UCSD-AML1 (cell line): Measurements from ENCODE around the gene GID8.
A peak's percentile ranks its signal among the peaks of the same experiment; 100 is the strongest.

Experiments used
- DNase-seq: peaks from one replicate; lab custom pipeline; 2025; ENCODE audit not compliant: unreplicated experiment; lab: John Stamatoyannopoulos, UW

Gene GID8

DNA sequence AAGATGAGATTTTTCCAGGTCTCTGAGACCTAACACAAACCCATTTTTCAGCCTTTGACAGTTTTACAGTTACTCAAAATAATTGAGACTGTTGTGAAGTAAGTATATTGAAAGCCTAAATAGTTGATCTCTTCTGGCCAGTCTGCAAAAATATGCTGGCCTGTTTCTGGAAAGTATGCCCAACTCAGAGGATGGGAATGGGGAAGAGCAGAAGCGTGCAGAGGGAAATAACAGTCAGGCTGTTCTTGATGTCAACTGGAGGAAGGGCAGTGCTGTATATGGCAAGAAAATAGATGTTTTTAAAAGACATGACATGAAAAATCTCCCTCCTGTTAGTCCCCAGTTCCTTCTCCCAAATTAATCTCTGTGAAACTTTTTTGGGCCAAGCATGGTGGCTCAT, 3.8 kb downstream of the GID8 start:
- no peak for DNase-seq

DNA sequence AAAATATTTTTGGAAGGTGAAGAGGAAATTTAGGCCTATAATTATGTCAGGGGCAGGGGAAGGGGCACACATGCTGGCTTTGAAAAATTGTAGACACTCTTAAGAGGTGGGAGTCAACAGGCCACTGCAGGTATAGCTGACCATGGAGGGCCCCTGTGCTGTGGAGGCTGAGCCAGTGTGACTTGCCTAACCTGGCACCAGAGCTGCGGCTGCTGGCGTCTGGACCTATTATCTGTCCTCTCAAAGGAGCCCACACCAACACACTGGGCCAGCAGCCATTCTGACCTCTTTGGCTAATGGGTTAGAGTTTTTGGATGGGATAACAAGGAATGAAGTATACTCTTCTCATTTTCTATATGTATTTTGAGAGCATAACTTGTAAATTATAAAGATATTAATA, 4.5 kb downstream of the GID8 start:
- DNase-seq: no peak

DNA sequence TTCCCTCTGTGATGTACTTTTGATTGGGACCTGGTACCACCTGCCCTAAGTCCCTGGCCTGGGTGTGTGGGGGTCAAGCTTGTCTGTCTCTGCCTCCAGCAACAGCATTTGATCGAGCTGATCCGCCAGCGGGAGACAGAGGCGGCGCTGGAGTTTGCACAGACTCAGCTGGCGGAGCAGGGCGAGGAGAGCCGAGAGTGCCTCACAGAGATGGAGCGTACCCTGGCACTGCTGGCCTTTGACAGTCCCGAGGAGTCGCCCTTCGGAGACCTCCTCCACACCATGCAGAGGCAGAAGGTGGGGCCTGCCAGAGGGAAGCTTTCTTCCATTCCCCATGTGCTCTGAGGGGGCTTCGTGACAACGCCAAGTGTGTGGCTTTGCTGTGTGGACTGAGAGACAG, 5.4 kb downstream of the GID8 start:
- DNase-seq: no peak

DNA sequence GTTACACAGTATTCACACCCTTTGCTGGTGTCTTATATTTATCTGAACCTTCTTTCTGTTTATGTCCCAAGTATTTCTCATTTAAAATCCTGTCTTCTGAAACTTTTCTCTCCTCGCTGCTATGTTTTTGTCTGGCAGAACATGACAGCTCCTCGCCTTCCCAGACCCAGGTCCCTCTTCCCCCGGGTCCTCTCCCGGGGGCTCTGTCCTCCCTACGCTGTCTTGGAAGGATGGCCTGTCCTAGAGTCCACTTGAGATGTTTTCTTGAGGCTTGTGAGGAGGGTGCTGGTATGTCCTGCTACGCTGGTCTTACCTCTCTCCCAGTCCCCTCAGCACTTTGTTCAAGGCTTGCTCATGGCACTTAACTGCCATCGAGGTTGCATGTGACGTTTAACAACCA, 6.2 kb downstream of the GID8 start:
- no peak for DNase-seq

- DNase-seq: no peak
Observed at GRCh38 chr20:62944746-62945145, 6.8 kb downstream of the GID8 start.

DNA sequence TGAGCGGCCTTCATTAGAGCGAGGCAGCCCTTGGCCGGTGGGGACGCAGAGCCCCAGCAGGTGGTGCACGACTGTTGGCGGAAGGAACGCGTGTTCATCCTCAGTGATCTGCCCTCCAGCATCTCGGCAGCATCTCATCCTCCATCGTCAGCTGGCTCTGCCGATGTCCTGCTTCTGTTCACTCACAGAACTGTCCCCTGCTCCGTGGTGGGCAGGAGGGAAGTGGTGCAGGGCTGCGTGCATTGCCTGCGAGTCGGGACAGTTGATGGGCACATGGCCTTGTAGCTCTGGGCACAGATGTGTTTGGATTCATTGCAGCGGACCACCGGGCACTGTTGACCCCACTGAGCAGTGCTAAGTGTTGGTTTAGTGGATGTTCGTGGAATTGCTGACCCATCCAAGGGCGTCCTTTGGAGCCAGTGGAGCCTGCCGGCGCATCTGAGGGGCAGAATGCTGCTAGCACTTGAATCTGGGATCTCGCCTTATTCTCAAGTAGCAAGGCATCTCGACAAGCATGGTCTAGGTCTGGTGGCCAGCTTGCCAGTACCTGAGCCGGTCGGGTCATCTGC, 7.9 kb downstream of the GID8 start:
- DNase-seq: no peak

DNA sequence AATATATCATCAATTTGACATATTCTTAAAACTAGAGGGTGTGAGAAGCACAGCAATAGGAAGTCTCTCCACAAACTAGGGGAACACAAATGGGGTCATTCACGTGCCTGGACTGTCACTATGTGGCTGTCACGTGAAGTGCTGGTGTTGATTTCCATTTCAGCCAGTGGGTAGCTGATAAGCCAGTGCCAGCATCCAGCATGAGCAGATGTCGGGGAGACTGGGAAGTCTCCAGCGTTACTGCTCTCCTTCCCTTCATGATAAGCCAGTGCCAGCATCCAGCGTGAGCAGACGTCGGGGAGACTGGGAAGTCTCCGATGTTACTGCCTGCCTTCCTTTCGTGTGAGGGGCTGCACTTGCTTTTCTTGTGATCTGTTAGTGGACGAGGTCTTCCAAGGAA, 9.0 kb downstream of the GID8 start:
- DNase-seq: no peak

DNA sequence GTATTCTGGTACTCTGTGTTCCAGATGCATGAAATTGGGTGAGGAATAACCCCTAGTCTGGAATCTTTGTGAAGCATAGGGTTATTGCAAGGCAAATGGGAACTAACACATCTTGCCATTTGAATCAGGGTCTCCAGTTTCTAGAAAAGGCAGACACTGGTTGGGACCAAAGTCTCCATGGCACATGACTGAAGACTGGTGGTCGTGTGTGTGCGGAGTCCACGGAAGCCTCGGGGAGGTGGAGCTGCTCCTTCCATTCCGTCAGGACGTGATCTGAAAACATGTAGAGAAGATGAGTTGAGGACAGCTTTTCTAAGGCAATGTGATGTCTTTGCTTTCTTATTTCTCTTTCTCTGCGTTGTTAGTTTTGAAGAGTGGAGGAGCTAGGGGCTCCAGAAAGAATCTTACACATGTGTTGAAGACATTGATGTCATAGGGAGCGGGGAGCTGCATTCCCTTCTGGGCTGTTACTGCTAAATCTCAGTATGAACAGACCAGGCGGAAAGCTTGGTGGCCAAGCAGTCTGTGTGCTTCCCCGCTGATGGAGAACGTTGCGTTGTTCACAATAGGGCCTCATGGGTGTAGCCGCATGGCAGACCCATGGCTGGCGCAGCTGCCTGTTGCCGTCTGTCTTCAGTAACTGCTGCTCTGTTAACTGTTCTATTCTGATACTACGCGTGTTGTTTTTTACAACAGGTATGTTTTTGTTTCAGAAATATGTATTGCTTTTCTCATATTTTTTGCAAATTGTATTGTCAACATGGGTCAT, 9.8 kb downstream of the GID8 start:
- DNase-seq: no peak

- no peak for DNase-seq
Observed at GRCh38 chr20:62949153-62949821, 11.3 kb downstream of the GID8 start.

DNA sequence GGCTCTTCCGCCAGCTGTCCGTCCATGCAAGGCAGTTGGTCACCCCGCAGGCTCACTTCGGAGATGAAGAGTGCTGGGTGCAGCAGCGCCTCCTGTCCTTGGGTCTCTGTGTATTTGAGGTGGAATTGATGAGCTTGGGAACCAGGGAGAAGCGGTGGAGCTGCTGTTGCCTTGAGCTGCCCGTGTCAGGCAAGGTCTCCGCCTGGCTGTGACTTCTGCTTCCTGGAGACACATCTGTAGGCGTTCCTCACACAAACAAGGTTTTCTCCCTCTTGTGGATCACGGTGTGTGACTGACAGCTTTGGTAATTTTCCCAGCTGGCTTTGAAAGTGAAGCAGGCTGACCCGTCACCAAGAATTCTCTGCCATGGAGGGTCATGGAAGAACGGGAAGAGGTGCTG, 12.0 kb downstream of the GID8 start:
- no peak for DNase-seq

GRCh38 chr20:62950741-62951140, 12.8 kb downstream of the GID8 start:
- DNase-seq: no peak

- no peak for DNase-seq
Observed at GRCh38 chr20:62951143-62951895, 13.4 kb downstream of the GID8 start.

DNA sequence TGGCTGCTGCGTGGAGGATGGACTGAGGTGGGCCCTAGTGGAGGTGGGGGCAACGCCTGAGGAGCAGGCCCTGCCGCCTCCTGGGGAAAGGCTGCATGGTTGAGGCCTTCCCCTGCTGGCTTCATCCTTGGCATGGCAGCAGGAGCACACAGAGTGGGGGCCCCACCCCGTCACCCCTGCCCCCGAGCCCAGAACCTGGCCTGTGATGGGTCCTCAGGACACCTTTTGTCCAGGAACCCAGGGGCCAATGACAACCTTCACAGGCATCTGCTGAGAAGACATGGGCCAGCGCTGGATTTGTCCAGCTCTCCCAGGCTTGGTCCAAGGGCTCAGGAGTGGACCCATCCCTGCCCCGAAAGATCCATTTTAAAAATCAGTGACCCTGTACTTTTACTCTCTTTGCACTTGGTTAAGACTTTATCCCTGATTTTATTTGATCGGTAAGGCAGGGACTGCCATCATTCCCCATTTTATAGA, 14.0 kb downstream of the GID8 start:
- DNase-seq: no peak

DNA sequence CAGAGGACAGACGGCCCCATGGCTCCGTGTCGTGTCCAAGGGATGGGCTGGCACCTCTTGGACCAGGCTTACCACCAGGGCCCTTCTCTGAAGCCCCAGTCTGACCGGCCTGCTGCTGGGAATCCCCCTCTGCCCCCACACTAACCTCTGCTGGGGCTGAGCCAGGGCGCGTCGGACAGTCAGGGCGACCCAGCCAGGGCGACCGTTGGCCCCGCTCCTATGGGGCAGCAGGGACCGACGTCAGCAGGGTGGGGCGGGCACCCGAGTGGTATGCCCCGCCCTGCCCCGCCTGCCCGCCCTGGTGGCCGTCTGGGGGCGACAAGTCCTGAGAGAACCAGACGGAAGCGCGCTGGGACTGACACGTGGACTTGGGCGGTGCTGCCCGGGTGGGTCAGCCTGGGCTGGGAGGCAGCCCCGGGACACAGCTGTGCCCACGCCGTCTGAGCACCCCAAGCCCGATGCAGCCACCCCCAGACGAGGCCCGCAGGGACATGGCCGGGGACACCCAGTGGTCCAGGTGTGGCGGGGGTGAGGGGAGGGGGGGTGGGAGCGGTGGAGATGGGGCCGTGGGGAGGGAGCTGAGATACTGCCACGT, 14.5 kb downstream of the GID8 start, which contains the start of gene SLC17A9:
TSS of gene SLC17A9 (plus strand) at position 337 of the 595 bp plus-strand sequence. CDS start at position 459, 122 bp downstream.
- peak; percentile 83 for DNase-seq

DNA sequence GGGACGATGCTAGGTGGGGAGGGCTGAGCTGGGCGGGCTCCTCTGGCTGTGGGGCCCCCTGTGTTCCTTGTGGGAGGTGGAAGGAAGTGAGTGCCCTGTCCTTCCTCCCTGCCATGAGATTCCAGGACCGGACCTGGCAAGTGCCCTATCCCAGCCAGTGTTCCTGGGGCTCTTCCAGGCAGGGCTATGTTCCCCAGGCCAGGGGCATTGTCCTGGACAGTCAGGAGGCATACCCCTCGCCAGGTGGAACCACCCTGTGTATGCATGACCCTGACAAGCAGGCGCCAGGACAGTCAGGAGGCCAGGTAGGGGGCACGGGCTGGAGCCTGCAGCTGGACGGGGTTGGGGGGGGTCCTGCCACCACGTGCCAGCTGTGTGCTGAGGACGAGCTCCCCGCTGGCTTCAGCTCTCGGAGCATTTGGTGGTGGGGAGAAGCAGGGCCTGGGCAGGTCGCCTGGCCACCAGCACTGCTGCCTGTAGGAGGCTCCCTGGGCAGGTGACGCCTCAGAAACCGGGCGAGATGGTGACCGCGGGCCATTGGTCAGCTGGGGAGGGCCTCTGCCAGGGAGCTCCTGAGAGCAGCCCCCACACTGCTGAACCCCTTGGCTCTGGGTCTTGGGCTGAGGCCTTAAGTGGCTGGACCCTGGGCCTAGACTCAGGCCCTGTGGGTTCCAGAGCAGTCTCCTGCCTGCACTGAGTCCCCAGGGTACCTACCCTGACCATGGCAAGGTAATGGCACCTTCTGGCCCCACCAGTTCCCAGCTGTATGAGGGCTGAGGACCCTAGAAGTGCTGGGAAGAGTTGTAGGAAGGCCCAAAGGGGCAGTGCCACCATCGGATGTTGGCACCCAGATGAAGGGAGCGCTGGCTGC, 15.3 kb downstream of the GID8 start:
- DNase-seq: no peak

DNA sequence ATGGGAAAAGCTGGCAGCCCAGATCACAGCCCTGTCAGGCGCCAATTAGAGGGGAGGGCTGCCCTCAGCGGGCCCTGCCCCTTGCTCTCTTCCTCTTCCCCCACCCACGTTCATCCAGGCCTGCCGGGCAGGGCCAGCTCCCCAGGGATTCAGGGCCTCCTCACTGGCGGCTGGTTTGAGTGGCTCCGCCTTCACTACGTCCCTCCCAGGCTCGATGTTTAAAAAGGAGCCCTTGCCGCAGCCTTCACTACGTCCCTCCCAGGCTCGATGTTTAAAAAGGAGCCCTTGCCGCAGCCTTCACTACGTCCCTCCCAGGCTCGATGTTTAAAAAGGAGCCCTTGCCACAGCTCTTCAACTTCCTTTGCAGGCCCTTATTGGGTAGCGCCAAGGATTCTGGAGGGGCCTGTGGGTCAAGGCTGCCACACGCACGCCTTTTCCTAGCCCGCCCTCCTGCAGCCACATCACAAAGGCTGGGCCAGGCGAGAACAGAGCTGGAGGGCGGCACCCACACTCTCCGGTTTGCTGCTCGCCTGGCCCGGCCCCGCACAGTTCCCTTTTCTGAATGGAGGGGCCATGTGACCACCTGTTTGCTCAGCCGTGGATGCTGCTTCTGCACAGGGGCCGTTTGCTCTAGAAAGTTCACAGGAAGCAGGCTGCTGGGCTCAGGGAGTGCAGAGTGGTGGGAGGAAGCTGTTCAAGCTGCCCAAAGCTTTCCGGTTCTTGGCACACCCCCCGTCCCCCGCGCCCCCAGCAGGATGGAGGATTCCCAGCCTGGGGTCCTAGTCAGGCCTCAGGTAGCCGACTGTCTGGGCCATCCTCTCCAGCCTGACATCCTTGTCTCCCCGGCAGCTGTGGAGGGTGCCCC, 16.1 kb downstream of the GID8 start:
- peak; percentile 91 for DNase-seq

- DNase-seq: no peak
Observed at GRCh38 chr20:62955519-62956386, 17.8 kb downstream of the GID8 start.
